Fibroblast of lung (primary cell): Measurements from ENCODE around the gene ABHD10. TPM values are rescaled to one million over a fixed set of nuclear protein-coding genes. Genes with fewer than 3 reads are reported as not detected.

Source experiments
- DNase-seq, 2 donors: peaks; one replicate each; pipeline versions ENCODE4 v3.0.0 to v3.0.0-alpha.2; 2010; ENCODE audit warnings: low read depth in 2 of 2
- H2AFZ ChIP-seq: 2 replicates; pipeline ENCODE4 v1.5.1; 2012; ENCODE audit warnings: low read length, control low read depth, inconsistent platforms
- H3K27ac ChIP-seq: 2 replicates; pipeline ENCODE4 v1.5.1; 2011; ENCODE audit warnings: low read length, control low read depth; ENCODE audit not compliant: insufficient read depth
- H3K27me3 ChIP-seq: 2 replicates; pipeline ENCODE4 v1.5.1; 2011; ENCODE audit warnings: mild to moderate bottlenecking, low read length; ENCODE audit not compliant: control insufficient read depth, insufficient read depth
- H3K36me3 ChIP-seq: 2 replicates; pipeline ENCODE4 v1.5.1; 2011; ENCODE audit warnings: low read length; ENCODE audit not compliant: control insufficient read depth, insufficient read depth
- H3K4me1 ChIP-seq: 2 replicates; pipeline ENCODE4 v1.5.1; 2011; ENCODE audit warnings: low read length; ENCODE audit not compliant: control insufficient read depth, insufficient read depth; ENCODE audit errors: extremely low read depth
- H3K4me2 ChIP-seq: 2 replicates; pipeline ENCODE4 v1.5.1; 2011; ENCODE audit warnings: low read length, control low read depth; ENCODE audit not compliant: insufficient read depth; ENCODE audit errors: extremely low read depth
- H3K4me3 ChIP-seq, 4 experiments: fragments of 200-600 bp in 1 of 4; sonication (generic) in 1 of 4; replicated peaks in 1 of 4; 2 replicates each; pipeline ENCODE4 v1.5.1; 2011 to 2016; ENCODE audit warnings: low read length in 4 of 4, low read depth in 3 of 4, mild to moderate bottlenecking in 3 of 4, control low read depth in 2 of 4, inconsistent platforms in 1 of 4, mixed read lengths in 1 of 4; ENCODE audit not compliant: insufficient read depth in 1 of 4; ENCODE audit errors: control extremely low read depth in 1 of 4
- H3K79me2 ChIP-seq: 2 replicates; pipeline ENCODE4 v1.5.1; 2012; ENCODE audit warnings: mild to moderate bottlenecking, low read length, inconsistent platforms; ENCODE audit not compliant: control insufficient read depth, insufficient read depth
- H3K9ac ChIP-seq: 2 replicates; pipeline ENCODE4 v1.5.1; 2011; ENCODE audit warnings: mild to moderate bottlenecking, low read length, control low read depth; ENCODE audit not compliant: insufficient read depth
- H3K9me3 ChIP-seq: 2 replicates; pipeline ENCODE4 v1.5.1; 2012; ENCODE audit warnings: low read depth, low read length; ENCODE audit not compliant: control insufficient read depth, insufficient read depth
- H4K20me1 ChIP-seq: 2 replicates; pipeline ENCODE4 v1.5.1; 2011; ENCODE audit warnings: low read length; ENCODE audit not compliant: control insufficient read depth, insufficient read depth; ENCODE audit errors: extremely low read depth
- CTCF ChIP-seq, 2 donors: IDR thresholded peaks in 1 of 2; conservative IDR thresholded peaks in 1 of 2; 1 replicate in 1 of 2; 2 replicates in 1 of 2; pipeline ENCODE4 v1.5.1; 2011 to 2012; ENCODE audit warnings: low read length in 2 of 2, control low read depth in 1 of 2, inconsistent platforms in 1 of 2, low read depth in 1 of 2, mild to moderate bottlenecking in 1 of 2
- EZH2 ChIP-seq: IDR thresholded peaks from 2 replicates; pipeline ENCODE4 v1.5.1; 2012; ENCODE audit warnings: low read length, control low read depth, mild to moderate bottlenecking; ENCODE audit errors: missing control alignments
- polyA plus RNA-seq, 2 donors: library from polyadenylated mRNA; depleted of rRNA in 1 of 2; stranded (reverse) in 1 of 2; unstranded in 1 of 2; fragments of >200 nt; gene quantifications; 2 replicates each; pipeline ENCODE4 v1.2.1, GENCODE V29; 2011 to 2012; ENCODE audit warnings: missing spikeins in 1 of 2
- total RNA-seq: library from RNA; depleted of rRNA; stranded (reverse); fragments of >200 nt; gene quantifications from 2 replicates; pipeline ENCODE4 v1.2.1, GENCODE V29; 2014

ABHD10 gene
- total and polyA plus RNA-seq, 2 donors (not counting 1 experiment from before 2014, with no cell fraction given) = 29.8 to 48.6 TPM

- H2AFZ ChIP-seq = no peak overlapping the region
Observed at GRCh38 chr3:111947231-111947630, 31.6 kb upstream of the ABHD10 start.

GRCh38 chr3:111948786-111949185, 30.0 kb upstream of the ABHD10 start:
- Histone ChIP-seq H3K27me3 (no peaks in the 10 kb centered on the region), H3K4me3 (no peak overlapping the region), H3K27ac (no peak overlapping the region), H4K20me1 (no peaks in the 10 kb centered on the region), H3K36me3 (peaks cover 7% of the 10 kb centered on the region), H3K9ac (no peak overlapping the region), H3K4me1 (no peaks in the 10 kb centered on the region), H3K79me2 (no peaks in the 10 kb centered on the region), H3K9me3 (no peaks in the 10 kb centered on the region), H3K4me2 (no peak overlapping the region), H2AFZ (no peak overlapping the region)
- DNase-seq = no peak
- TF ChIP-seq EZH2 = no peak
- TF ChIP-seq CTCF (conservative IDR thresholded peaks at IDR 0.05 in 1 of 2, IDR thresholded peaks at IDR 0.05 in 1 of 2; ENCODE audit: low read depth in 1 of 2, low read length in 2 of 2) = no peak

More at GRCh38 chr3:111947231-111947630, 31.6 kb upstream of the ABHD10 start:
- Histone ChIP-seq H3K27me3 (no peaks in the 10 kb centered on the region), H3K9me3 (no peaks in the 10 kb centered on the region), H3K36me3 (peaks cover 2% of the 10 kb centered on the region), H3K27ac (no peak overlapping the region), H3K4me1 (no peaks in the 10 kb centered on the region), H3K79me2 (no peaks in the 10 kb centered on the region), H4K20me1 (no peaks in the 10 kb centered on the region), H3K9ac (no peak overlapping the region), H3K4me2 (no peak overlapping the region), H3K4me3 (no peak overlapping the region)
- TF ChIP-seq EZH2 (no peak), CTCF (conservative IDR thresholded peaks at IDR 0.05 in 1 of 2, IDR thresholded peaks at IDR 0.05 in 1 of 2; ENCODE audit: low read depth in 1 of 2, low read length in 2 of 2) (no peak)
- DNase-seq = peak; percentile 69 to 81

GRCh38 chr3:111949712-111950111, 29.1 kb upstream of the ABHD10 start:
- Histone ChIP-seq H4K20me1 (no peaks in the 10 kb centered on the region), H3K27me3 (no peaks in the 10 kb centered on the region), H3K9me3 (no peaks in the 10 kb centered on the region), H3K79me2 (no peaks in the 10 kb centered on the region), H2AFZ (no peak overlapping the region), H3K4me2 (no peak overlapping the region), H3K4me3 (no peak overlapping the region), H3K4me1 (no peaks in the 10 kb centered on the region), H3K9ac (no peak overlapping the region), H3K27ac (no peak overlapping the region), H3K36me3 (peaks cover 7% of the 10 kb centered on the region)
- no peak for TF ChIP-seq CTCF (conservative IDR thresholded peaks at IDR 0.05 in 1 of 2, IDR thresholded peaks at IDR 0.05 in 1 of 2; ENCODE audit: low read depth in 1 of 2, low read length in 2 of 2)
- TF ChIP-seq EZH2 = no peak
- no peak for DNase-seq
